ENCODE results near the gene SNAP23. TPM values are rescaled to one million over a fixed set of nuclear protein-coding genes. Genes with fewer than 3 reads are reported as not detected.

SNAP23 gene
- total and polyA plus RNA-seq, 5 donors from 2014 or later: 54.0 to 86.5 (median 70.0) TPM

DNA sequence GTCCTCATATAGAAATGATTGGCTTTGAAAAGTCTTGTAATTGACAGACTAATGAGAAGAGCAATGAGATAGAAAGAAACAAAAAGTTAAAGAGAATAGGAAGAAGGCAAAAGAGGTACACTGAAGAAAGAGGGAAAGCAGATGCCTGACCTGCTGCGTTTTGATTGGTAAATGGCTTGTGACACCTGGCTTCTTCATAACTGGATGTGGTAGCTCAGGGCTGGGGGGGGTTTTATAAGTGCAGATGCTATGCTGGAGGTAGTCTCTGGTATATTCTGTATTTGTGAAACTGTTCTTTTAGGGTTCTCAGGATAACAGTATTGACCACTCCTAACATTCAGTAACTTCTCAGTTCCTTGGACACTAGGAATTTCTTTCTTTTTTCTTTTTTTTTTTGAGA, 81.3 kb downstream of the SNAP23 start:
- Mint-ChIP-seq H3K4me3 (peak overlapping the region; percentile 84 to 96 (median 92)), H3K36me3 (no peaks in the 10 kb centered on the region), H3K27ac (peak overlapping the region in 1 of 3 donors; percentile 23), H3K4me1 (peaks cover 20 to 51% (median 26%) of the 10 kb centered on the region in 4 donors), H3K9me3 (no peaks in the 10 kb centered on the region), H3K27me3 (peaks cover 21% of the 10 kb centered on the region)
- Histone ChIP-seq H3K27ac (ENCODE audit: insufficient read depth, low read length, poor library complexity, severe bottlenecking) (no peak overlapping the region), H3K9me3 (ENCODE audit: control insufficient read depth in 2 of 2, low read length in 2 of 2) (no peaks in the 10 kb centered on the region), H3K27me3 (ENCODE audit: control insufficient read depth, insufficient read depth, low read length) (no peaks in the 10 kb centered on the region), H3K36me3 (ENCODE audit: control insufficient read depth, insufficient read depth, low read length) (no peaks in the 10 kb centered on the region), H3K4me1 (ENCODE audit: control insufficient read depth, insufficient read depth, low read length, poor library complexity, severe bottlenecking) (peaks cover 17% of the 10 kb centered on the region), H3K4me3 (ENCODE audit: low read depth, low read length) (peak overlapping the region; percentile 72)
- DNase-seq (peak in 1 of 3 donors; percentile 37), ATAC-seq (ENCODE audit: low read depth in 2 of 2) (no peak)

DNA sequence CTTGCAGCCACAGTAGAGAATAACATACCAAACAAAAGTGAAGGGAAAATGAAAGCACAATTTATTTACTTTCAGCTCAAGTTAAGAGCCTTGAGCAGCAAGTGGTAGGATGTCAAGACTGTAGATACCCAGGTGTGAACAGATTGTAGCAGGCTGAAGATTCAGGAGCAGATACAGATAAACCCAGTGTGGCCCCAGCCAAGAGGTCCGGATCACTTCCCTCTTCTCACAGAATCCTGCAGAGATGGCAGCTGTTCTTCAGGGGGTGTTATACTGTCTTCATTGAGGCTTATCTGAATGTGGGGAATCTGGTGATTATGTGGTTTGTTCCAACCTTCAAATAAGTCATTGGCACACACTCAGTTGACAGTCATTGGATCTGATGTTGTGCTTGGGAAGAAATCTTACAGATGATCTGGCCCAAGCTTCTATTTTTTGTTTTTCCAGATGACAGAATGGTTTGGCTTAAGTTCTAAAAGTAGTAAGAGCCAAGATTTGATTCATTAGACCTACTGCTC, 82.1 kb downstream of the SNAP23 start:
- no peaks in the 10 kb centered on the region for H3K9me3 ChIP-seq (ENCODE audit: control insufficient read depth in 2 of 2, low read length in 2 of 2)
- no peak overlapping the region for H3K27ac ChIP-seq (ENCODE audit: insufficient read depth, low read length, poor library complexity, severe bottlenecking)
- no peaks in the 10 kb centered on the region for H3K27me3 ChIP-seq (ENCODE audit: control insufficient read depth, insufficient read depth, low read length)
- Mint-ChIP-seq H3K27ac (no peak overlapping the region), H3K4me3 (peak overlapping the region in 3 of 4 donors; percentile 38 to 88 (median 79)), H3K27me3 (peaks cover 21% of the 10 kb centered on the region), H3K36me3 (no peaks in the 10 kb centered on the region), H3K9me3 (no peaks in the 10 kb centered on the region), H3K4me1 (peaks cover 21 to 59% (median 30%) of the 10 kb centered on the region in 4 donors)
- H3K36me3 ChIP-seq (ENCODE audit: control insufficient read depth, insufficient read depth, low read length): no peaks in the 10 kb centered on the region
- DNase-seq: peak in 1 of 3 donors; percentile 41
- peaks cover 22% of the 10 kb centered on the region for H3K4me1 ChIP-seq (ENCODE audit: control insufficient read depth, insufficient read depth, low read length, poor library complexity, severe bottlenecking)
- no peak for ATAC-seq (ENCODE audit: low read depth in 2 of 2)
- H3K4me3 ChIP-seq (ENCODE audit: low read depth, low read length): no peak overlapping the region

GRCh38 chr15:42578984-42579537, 83.6 kb downstream of the SNAP23 start:
- no peaks in the 10 kb centered on the region for H3K36me3 Mint-ChIP-seq
- Histone ChIP-seq H3K27me3 (ENCODE audit: control insufficient read depth, insufficient read depth, low read length) (no peaks in the 10 kb centered on the region), H3K27ac (ENCODE audit: insufficient read depth, low read length, poor library complexity, severe bottlenecking) (no peak overlapping the region), H3K9me3 (ENCODE audit: control insufficient read depth in 2 of 2, low read length in 2 of 2) (no peaks in the 10 kb centered on the region), H3K4me3 (ENCODE audit: low read depth, low read length) (no peak overlapping the region), H3K4me1 (ENCODE audit: control insufficient read depth, insufficient read depth, low read length, poor library complexity, severe bottlenecking) (peaks cover 22% of the 10 kb centered on the region), H3K36me3 (ENCODE audit: control insufficient read depth, insufficient read depth, low read length) (no peaks in the 10 kb centered on the region)
- no peaks in the 10 kb centered on the region for H3K9me3 Mint-ChIP-seq
- peaks cover 28% of the 10 kb centered on the region for H3K27me3 Mint-ChIP-seq
- no peak for DNase-seq
- H3K27ac Mint-ChIP-seq: peak overlapping the region in 1 of 3 donors; percentile 19
- peak overlapping the region in 3 of 4 donors; percentile 66 to 93 (median 88) for H3K4me3 Mint-ChIP-seq
- no peak for ATAC-seq (ENCODE audit: low read depth in 2 of 2)
- H3K4me1 Mint-ChIP-seq: peaks cover 21 to 63% (median 32%) of the 10 kb centered on the region in 4 donors

GRCh38 chr15:42581272-42581730, 85.9 kb downstream of the SNAP23 start:
- Histone ChIP-seq H3K4me3 (ENCODE audit: low read depth, low read length) (peak overlapping the region; percentile 77), H3K27me3 (ENCODE audit: control insufficient read depth, insufficient read depth, low read length) (no peaks in the 10 kb centered on the region), H3K27ac (ENCODE audit: insufficient read depth, low read length, poor library complexity, severe bottlenecking) (peak overlapping the region; percentile 68), H3K4me1 (ENCODE audit: control insufficient read depth, insufficient read depth, low read length, poor library complexity, severe bottlenecking) (peaks cover 11% of the 10 kb centered on the region), H3K36me3 (ENCODE audit: control insufficient read depth, insufficient read depth, low read length) (no peaks in the 10 kb centered on the region), H3K9me3 (ENCODE audit: control insufficient read depth in 2 of 2, low read length in 2 of 2) (no peaks in the 10 kb centered on the region)
- Mint-ChIP-seq H3K9me3 (no peaks in the 10 kb centered on the region), H3K4me3 (peak overlapping the region; percentile 93 to 96 (median 94)), H3K27me3 (peaks cover 22% of the 10 kb centered on the region), H3K27ac (peak overlapping the region; percentile 88 to 95 (median 94)), H3K4me1 (peaks cover 21 to 56% (median 27%) of the 10 kb centered on the region in 4 donors), H3K36me3 (peaks cover 9% of the 10 kb centered on the region)
- peak; percentile 69 to 91 (median 77) for DNase-seq
- ATAC-seq (ENCODE audit: low read depth in 2 of 2): peak; percentile 96 to 98

Other genes starting within 250 kb of the SNAP23 start
- 33.8 TPM for gene GANC, start 222.4 kb upstream of the SNAP23 start, total RNA-seq
- gene GANC, start 222.4 kb upstream of the SNAP23 start, polyA plus RNA-seq: 10 to 100 TPM; 10.2 to 15.0 (median 14.0) TPM
- 75.0 TPM for gene TMEM87A, start 222.2 kb upstream of the SNAP23 start, total RNA-seq
- gene TMEM87A, start 222.2 kb upstream of the SNAP23 start, polyA plus RNA-seq: 10 to 100 TPM; 60.8 to 82.1 (median 67.1) TPM
- 15.6 TPM for gene CAPN3, start 136.1 kb upstream of the SNAP23 start, total RNA-seq
- gene CAPN3, start 136.1 kb upstream of the SNAP23 start, polyA plus RNA-seq: under 1 TPM in 1 of 4 donors, not detected in 3; 0.21 TPM
- gene ZNF106, start 4.5 kb upstream of the SNAP23 start, total RNA-seq: 47.5 TPM
- gene ZNF106, start 4.5 kb upstream of the SNAP23 start, polyA plus RNA-seq: 10 to 100 TPM; 31.0 to 36.5 (median 34.6) TPM
- gene LRRC57, start 53.2 kb downstream of the SNAP23 start, total RNA-seq: 36.0 TPM
- 10 to 100 TPM in 1 of 4 donors, 1 to 10 TPM in 3; 5.8 to 11.6 (median 7.3) TPM for gene LRRC57, start 53.2 kb downstream of the SNAP23 start, polyA plus RNA-seq
- gene HAUS2, start 53.2 kb downstream of the SNAP23 start, total RNA-seq: 24.4 TPM
- gene HAUS2, start 53.2 kb downstream of the SNAP23 start, polyA plus RNA-seq: 10 to 100 TPM; 21.0 to 33.1 (median 25.1) TPM
- 9.8 TPM for gene STARD9, start 80.0 kb downstream of the SNAP23 start, total RNA-seq
- gene STARD9, start 80.0 kb downstream of the SNAP23 start, polyA plus RNA-seq: under 1 TPM; 0.07 to 0.24 (median 0.14) TPM
- gene CDAN1, start 241.5 kb downstream of the SNAP23 start, total RNA-seq: 26.9 TPM
- 1 to 10 TPM; 6.5 to 7.3 (median 6.8) TPM for gene CDAN1, start 241.5 kb downstream of the SNAP23 start, polyA plus RNA-seq